OCI-LY3 (cell line): ENCODE results near the gene HEATR5B.
A peak's percentile ranks its signal among the peaks of the same experiment; 100 is the strongest.

Experiments
- H2AFZ ChIP-seq: fragments of 200-600, 300-600 bp; shearing (Covaris generic); 2 replicates; pipeline ENCODE4 v1.6.0; 2014; ENCODE audit warnings: antibody characterized with exemption, low read depth, low read length
- H3K27ac ChIP-seq: fragments of 200-600, 300-600 bp; sonication (generic); 2 replicates; pipeline ENCODE4 v1.5.1; 2014; ENCODE audit warnings: mild to moderate bottlenecking, low read length, moderate library complexity, mixed read lengths
- H3K27me3 ChIP-seq: fragments of 200-600, 300-600 bp; sonication (generic); 2 replicates; pipeline ENCODE4 v1.6.1; 2014; ENCODE audit warnings: low read depth, low read length, mixed read lengths
- H3K36me3 ChIP-seq: fragments of 200-600, 300-600 bp; sonication (generic); replicated peaks from 2 replicates; pipeline ENCODE3; 2014; ENCODE audit warnings: low read depth, low read length, mixed read lengths
- H3K4me1 ChIP-seq: fragments of 300-600, 200-600 bp; sonication (generic); 2 replicates; pipeline ENCODE4 v1.6.1; 2014; ENCODE audit warnings: low read length, mixed read lengths
- H3K4me2 ChIP-seq: fragments of 200-600, 300-600 bp; sonication (generic); 2 replicates; pipeline ENCODE4 v1.6.1; 2014; ENCODE audit warnings: low read length, mixed read lengths
- H3K4me3 ChIP-seq: fragments of 300-600, 200-600 bp; sonication (generic); 2 replicates; pipeline ENCODE4 v1.5.1; 2014; ENCODE audit warnings: antibody characterized with exemption, mild to moderate bottlenecking, low read length, moderate library complexity
- H3K79me2 ChIP-seq: fragments of 300-600, 200-600 bp; shearing (Covaris generic); 2 replicates; pipeline ENCODE4 v1.6.1; 2014; ENCODE audit warnings: mild to moderate bottlenecking, low read length, mixed read lengths
- H3K9ac ChIP-seq: fragments of 300-600, 200-600 bp; shearing (Covaris generic); 2 replicates; pipeline ENCODE4 v1.6.0; 2014; ENCODE audit warnings: mild to moderate bottlenecking, low read length, moderate library complexity
- H3K9me3 ChIP-seq: fragments of 200-600, 300-600 bp; shearing (Covaris generic); 2 replicates; pipeline ENCODE4 v1.6.1; 2014; ENCODE audit warnings: low read length, mixed read lengths; ENCODE audit not compliant: insufficient read depth
- H4K20me1 ChIP-seq: fragments of 200-600, 300-600 bp; sonication (generic); 2 replicates; pipeline ENCODE4 v1.6.1; 2016; ENCODE audit warnings: low read length, mixed read lengths; ENCODE audit not compliant: insufficient read depth
- EZH2phosphoT487 ChIP-seq: fragments of 200-600 bp; shearing (Covaris generic); IDR thresholded peaks from 2 replicates; pipeline ENCODE4 v1.6.1; 2018; ENCODE audit warnings: antibody characterized with exemption, mixed run types, low read depth
- TF ChIP-seq, protein P1 (sequence below): fragments of 200-600, 300-600 bp; sonication (generic); IDR thresholded peaks from 2 replicates; pipeline ENCODE4 v1.5.1; 2014; ENCODE audit warnings: antibody characterized with exemption, low read length, low read depth

Gene HEATR5B

DNA sequence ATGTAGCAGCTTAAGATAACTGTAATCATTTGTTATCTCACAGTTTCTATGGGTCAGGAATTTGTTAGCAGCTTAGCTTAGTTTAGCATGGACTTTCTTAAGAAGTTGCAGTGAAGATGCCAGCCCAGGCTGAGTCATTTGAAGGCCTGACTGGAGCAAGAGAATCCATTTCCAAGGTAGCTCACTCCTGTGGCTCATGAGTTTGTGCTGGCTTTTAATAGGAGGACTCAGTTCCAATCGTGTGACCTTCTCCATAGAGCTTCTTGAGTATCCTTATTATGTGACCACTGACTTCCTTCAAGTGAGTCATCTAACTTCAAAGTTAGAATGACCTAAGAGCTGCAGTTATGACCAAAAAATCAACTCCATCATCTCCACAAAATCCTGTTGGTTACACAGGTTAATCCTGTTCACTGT is 1.6 kb upstream of the HEATR5B start:
- no peak overlapping the region for H3K4me3 ChIP-seq
- H3K27me3 ChIP-seq, result no peaks in the 10 kb centered on the region
- peaks cover 10% of the 10 kb centered on the region for H3K36me3 ChIP-seq
- no peak overlapping the region for H2AFZ ChIP-seq
- no peaks in the 10 kb centered on the region for H4K20me1 ChIP-seq
- H3K4me2 ChIP-seq, result peak overlapping the region; percentile 89
- H3K79me2 ChIP-seq, result peaks cover 22% of the 10 kb centered on the region
- TF ChIP-seq, protein P1, sequence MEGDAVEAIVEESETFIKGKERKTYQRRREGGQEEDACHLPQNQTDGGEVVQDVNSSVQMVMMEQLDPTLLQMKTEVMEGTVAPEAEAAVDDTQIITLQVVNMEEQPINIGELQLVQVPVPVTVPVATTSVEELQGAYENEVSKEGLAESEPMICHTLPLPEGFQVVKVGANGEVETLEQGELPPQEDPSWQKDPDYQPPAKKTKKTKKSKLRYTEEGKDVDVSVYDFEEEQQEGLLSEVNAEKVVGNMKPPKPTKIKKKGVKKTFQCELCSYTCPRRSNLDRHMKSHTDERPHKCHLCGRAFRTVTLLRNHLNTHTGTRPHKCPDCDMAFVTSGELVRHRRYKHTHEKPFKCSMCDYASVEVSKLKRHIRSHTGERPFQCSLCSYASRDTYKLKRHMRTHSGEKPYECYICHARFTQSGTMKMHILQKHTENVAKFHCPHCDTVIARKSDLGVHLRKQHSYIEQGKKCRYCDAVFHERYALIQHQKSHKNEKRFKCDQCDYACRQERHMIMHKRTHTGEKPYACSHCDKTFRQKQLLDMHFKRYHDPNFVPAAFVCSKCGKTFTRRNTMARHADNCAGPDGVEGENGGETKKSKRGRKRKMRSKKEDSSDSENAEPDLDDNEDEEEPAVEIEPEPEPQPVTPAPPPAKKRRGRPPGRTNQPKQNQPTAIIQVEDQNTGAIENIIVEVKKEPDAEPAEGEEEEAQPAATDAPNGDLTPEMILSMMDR, result no peak
- no peak for TF ChIP-seq EZH2phosphoT487
- H3K4me1 ChIP-seq, result peaks cover 41% of the 10 kb centered on the region
- H3K9ac ChIP-seq, result no peak overlapping the region
- no peak overlapping the region for H3K27ac ChIP-seq
- H3K9me3 ChIP-seq, result no peaks in the 10 kb centered on the region

DNA sequence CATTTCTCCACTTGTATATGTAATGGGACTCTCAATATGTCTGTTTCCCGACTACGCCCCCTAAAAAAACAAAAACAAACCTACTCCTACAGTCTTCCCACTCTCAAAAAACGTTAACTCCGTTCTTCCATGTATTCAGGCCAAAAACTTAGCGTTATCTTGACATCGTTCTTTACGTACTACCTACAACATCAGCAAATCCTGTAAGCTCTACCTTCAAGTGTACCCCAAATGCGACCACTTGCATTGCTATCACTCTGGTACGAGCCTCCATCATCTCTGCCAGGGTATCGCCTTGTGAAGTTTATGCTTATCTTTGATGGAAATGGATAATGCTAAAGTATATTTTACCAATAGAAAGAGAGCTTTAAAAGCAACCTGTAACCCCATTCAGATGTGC is 625 bp upstream of the HEATR5B start:
- H3K4me3 ChIP-seq, result peak overlapping the region; percentile 94
- H3K36me3 ChIP-seq, result peaks cover 13% of the 10 kb centered on the region
- H3K9ac ChIP-seq, result peak overlapping the region; percentile 81
- no peaks in the 10 kb centered on the region for H4K20me1 ChIP-seq
- peak overlapping the region; percentile 89 for H3K4me2 ChIP-seq
- TF ChIP-seq, protein P1, result no peak
- no peak for TF ChIP-seq EZH2phosphoT487
- H3K27ac ChIP-seq, result no peak overlapping the region
- H3K9me3 ChIP-seq, result no peaks in the 10 kb centered on the region
- H3K79me2 ChIP-seq, result peaks cover 22% of the 10 kb centered on the region
- no peaks in the 10 kb centered on the region for H3K27me3 ChIP-seq
- peaks cover 39% of the 10 kb centered on the region for H3K4me1 ChIP-seq
- peak overlapping the region; percentile 90 for H2AFZ ChIP-seq

DNA sequence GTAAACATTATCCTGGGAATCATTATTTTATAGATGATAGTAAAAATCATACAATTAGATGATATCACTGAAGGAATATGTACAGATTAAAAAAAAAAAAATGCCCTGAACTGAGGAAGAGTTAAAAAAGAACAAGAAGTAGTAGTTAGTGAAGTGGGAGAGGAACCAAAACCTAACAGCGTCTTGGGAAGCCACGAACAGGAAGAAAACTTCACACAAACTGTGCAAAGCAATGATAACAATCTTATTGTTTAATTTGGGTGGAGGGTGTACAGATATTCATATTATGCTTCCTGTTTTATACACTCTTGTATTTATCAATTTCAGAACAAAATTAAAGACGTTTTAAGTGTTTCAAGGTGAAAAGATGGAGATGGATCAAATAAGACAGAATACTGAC is 3.5 kb downstream of the HEATR5B start:
- no peaks in the 10 kb centered on the region for H3K27me3 ChIP-seq
- no peaks in the 10 kb centered on the region for H3K9me3 ChIP-seq
- H3K9ac ChIP-seq, result no peak overlapping the region
- 0 out of 2 replicates have a peak overlapping the region, but pooled peaks have one; percentile 8 for H3K4me3 ChIP-seq
- peaks cover 19% of the 10 kb centered on the region for H3K79me2 ChIP-seq
- no peaks in the 10 kb centered on the region for H4K20me1 ChIP-seq
- peaks cover 31% of the 10 kb centered on the region for H3K4me1 ChIP-seq
- no peak overlapping the region for H2AFZ ChIP-seq
- H3K27ac ChIP-seq, result peak overlapping the region; percentile 5; the same call in 1 of the 2 replicates
- peak overlapping the region; percentile 54 for H3K4me2 ChIP-seq
- no peak for TF ChIP-seq EZH2phosphoT487
- TF ChIP-seq, protein P1, result no peak
- H3K36me3 ChIP-seq, result peaks cover 26% of the 10 kb centered on the region

DNA sequence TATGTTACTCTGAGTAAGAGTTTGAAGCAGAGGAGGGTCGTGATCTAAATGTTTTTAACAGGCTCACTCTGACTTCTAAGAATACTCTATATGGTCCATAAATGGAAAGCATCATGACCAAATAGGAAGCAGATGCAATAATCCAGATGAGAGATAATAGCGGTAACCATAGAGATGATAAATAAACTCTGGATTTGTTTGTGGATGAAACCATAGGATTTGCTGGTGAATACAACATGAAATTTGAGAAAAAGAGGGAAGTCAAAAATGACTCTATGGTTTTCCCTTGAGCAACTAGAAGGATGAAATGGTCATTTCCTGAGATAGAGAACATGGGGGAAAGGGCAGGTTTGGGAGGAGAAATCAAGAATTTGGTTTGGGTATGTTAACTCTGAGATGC is 3.9 kb downstream of the HEATR5B start:
- H3K9me3 ChIP-seq, result no peaks in the 10 kb centered on the region
- TF ChIP-seq, protein P1, result no peak
- TF ChIP-seq EZH2phosphoT487, result no peak
- H3K4me1 ChIP-seq, result peaks cover 28% of the 10 kb centered on the region
- H3K79me2 ChIP-seq, result peaks cover 16% of the 10 kb centered on the region
- peak overlapping the region; percentile 54 for H3K4me2 ChIP-seq
- no peak overlapping the region for H3K4me3 ChIP-seq
- peak overlapping the region; percentile 5; the same call in 1 of the 2 replicates for H3K27ac ChIP-seq
- no peaks in the 10 kb centered on the region for H4K20me1 ChIP-seq
- no peak overlapping the region for H2AFZ ChIP-seq
- peaks cover 26% of the 10 kb centered on the region for H3K36me3 ChIP-seq
- no peak overlapping the region for H3K9ac ChIP-seq
- no peaks in the 10 kb centered on the region for H3K27me3 ChIP-seq
